ENCODE results near the gene DNAAF5. TPM values are rescaled to one million over a fixed set of nuclear protein-coding genes. Genes with fewer than 3 reads are reported as not detected.
A peak's percentile ranks its signal among the peaks of the same experiment; 100 is the strongest.

Gene DNAAF5
- polyA plus RNA-seq, 1 experiment, result 12.6 TPM

DNA sequence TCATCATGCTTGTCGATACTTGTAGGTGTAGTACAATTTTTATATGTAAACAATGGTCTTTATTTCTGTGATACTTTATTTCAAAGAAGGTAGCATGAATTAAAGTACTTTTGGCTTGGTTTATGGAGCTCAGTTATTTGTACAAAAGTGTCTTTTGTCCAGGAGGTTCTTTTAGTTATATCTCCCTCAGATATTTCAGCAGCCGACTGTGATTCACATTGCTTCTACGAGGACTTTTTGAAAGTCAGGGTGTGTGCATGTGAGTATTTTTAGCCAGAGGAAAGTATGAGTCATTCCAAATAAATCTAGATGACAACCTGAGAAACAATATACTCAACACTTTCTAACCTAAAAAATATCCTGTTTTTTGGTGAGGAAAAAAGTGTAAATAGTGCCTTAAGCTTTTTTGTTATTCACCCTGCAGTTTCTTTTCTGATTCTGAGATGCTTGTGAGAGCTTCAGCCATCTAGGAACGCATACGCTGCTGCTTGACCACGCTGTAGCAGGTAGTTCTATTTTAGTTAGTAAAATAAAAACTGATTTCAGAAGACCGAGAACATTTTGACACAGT, 105.2 kb downstream of the DNAAF5 start:
- ChIA-PET CTCF (interaction anchor here (0.8 kb wide), 1 partner anchor 36 kb away, joined by 3 read pairs; no protein-coding TSS in a partner anchor), POLR2A (interaction anchor here (0.8 to 0.9 kb wide), 2 partner anchors 21 to 42 kb away, joined by 3 read pairs; no protein-coding TSS in a partner anchor)
- no peak for TF ChIP-seq CTCF (IDR thresholded peaks at IDR 0.05; ENCODE audit: low read depth, low read length)
- no peaks in the 10 kb centered on the region for H3K27me3 ChIP-seq (ENCODE audit: control insufficient read depth, insufficient read depth, low read length)
- peak overlapping the region; percentile 8 for H3K4me3 ChIP-seq (ENCODE audit: low read depth, low read length)
- peak overlapping the region; percentile 80 for H3K27ac ChIP-seq (ENCODE audit: low read depth, low read length)
- peak; percentile 72 for DNase-seq (ENCODE audit: low read depth, low spot score)
- H3K9me3 ChIP-seq (ENCODE audit: control insufficient read depth, insufficient read depth, low read length), result no peaks in the 10 kb centered on the region

- Histone ChIP-seq H3K4me3 (ENCODE audit: low read depth, low read length) (peak within 1 kb of the TSS; percentile 8), H3K27me3 (ENCODE audit: control insufficient read depth, insufficient read depth, low read length) (no peaks in the 10 kb centered on the region), H3K9me3 (ENCODE audit: control insufficient read depth, insufficient read depth, low read length) (no peaks in the 10 kb centered on the region), H3K27ac (ENCODE audit: low read depth, low read length) (peak within 1 kb of the TSS; percentile 80)
- TF ChIP-seq CTCF (IDR thresholded peaks at IDR 0.05; ENCODE audit: low read depth, low read length), result no peak
- ChIA-PET CTCF (interaction anchor here (0.8 kb wide), 1 partner anchor 35 kb away, joined by 3 read pairs; no protein-coding TSS in a partner anchor), POLR2A (interaction anchor here (0.8 to 0.9 kb wide), 2 partner anchors 22 to 41 kb away, joined by 3 read pairs; no protein-coding TSS in a partner anchor)
- DNase-seq (ENCODE audit: low read depth, low spot score), result no peak
Measured at GRCh38 chr7:832167-832967, 105.9 kb downstream of the DNAAF5 start, which contains the start of gene SUN1. TSS of gene SUN1 (plus strand) at chr7:832476. CDS start at chr7:832525, 49 bp downstream.

DNA sequence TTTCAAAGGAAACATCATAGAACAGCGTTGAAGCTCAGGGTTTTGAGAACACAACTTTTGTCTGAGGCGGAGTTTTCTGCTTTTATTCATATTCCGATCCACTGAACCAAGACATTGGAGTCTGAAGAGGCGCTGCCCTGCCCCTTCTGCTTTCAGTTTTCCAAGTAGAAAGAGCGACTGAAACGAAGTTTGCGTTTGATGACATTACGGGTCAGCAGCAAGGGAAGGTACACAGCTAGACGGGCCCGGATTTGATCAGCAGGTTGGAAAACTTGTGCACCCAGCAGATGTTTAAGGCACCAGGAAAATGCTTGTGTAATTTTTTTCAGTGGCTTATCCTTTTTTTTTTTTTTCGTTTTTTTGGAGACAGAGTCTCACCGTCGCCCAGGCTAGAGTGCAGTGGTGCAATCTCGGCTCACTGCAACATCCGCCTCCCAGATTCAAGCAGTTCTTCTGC, 106.5 kb downstream of the DNAAF5 start:
- DNase-seq (ENCODE audit: low read depth, low spot score), result no peak
- Histone ChIP-seq H3K4me3 (ENCODE audit: low read depth, low read length) (no peak overlapping the region), H3K27me3 (ENCODE audit: control insufficient read depth, insufficient read depth, low read length) (no peaks in the 10 kb centered on the region), H3K27ac (ENCODE audit: low read depth, low read length) (peak overlapping the region; percentile 80), H3K9me3 (ENCODE audit: control insufficient read depth, insufficient read depth, low read length) (no peaks in the 10 kb centered on the region)
- ChIA-PET POLR2A (no interaction called here), CTCF (interaction anchor here (1.0 kb wide), 1 partner anchor 41 kb away, joined by 4 read pairs; no protein-coding TSS in a partner anchor)
- TF ChIP-seq CTCF (IDR thresholded peaks at IDR 0.05; ENCODE audit: low read depth, low read length), result no peak

- H3K4me3 ChIP-seq (ENCODE audit: low read depth, low read length), result no peak overlapping the region
- DNase-seq (ENCODE audit: low read depth, low spot score), result no peak
- ChIA-PET POLR2A (no interaction called here), CTCF (interaction anchor here (1.0 kb wide), 1 partner anchor 40 kb away, joined by 4 read pairs; no protein-coding TSS in a partner anchor)
- no peak for TF ChIP-seq CTCF (IDR thresholded peaks at IDR 0.05; ENCODE audit: low read depth, low read length)
- H3K27ac ChIP-seq (ENCODE audit: low read depth, low read length), result no peak overlapping the region
- no peaks in the 10 kb centered on the region for H3K9me3 ChIP-seq (ENCODE audit: control insufficient read depth, insufficient read depth, low read length)
- no peaks in the 10 kb centered on the region for H3K27me3 ChIP-seq (ENCODE audit: control insufficient read depth, insufficient read depth, low read length)
Measured at GRCh38 chr7:833601-834258, 107.2 kb downstream of the DNAAF5 start.

Measured in AG04450 (cell line).